SK-MEL-5 (cell line): ENCODE results near the gene ADD3. TPM values are rescaled to one million over a fixed set of nuclear protein-coding genes. Genes with fewer than 3 reads are reported as not detected.

Experiments used
- DNase-seq: peaks from one replicate; pipeline ENCODE4 v3.0.0-alpha.2; 2016; ENCODE audit warnings: low read depth, low spot score
- in situ Hi-C: cut with HindIII; loops from 2 replicates; pipeline ENCODE4 v1.10.0; 2016; ENCODE audit warnings: low sequenced_read_pairs, high pct_unique_total_duplicates, low pct_unique_long_range_greater_than_20kb
- total RNA-seq: library from RNA; depleted of rRNA; stranded (reverse); fragments of >200 nt; shearing (Covaris generic); gene quantifications from 2 replicates; pipeline ENCODE4 v1.2.3, GENCODE V29; 2014

Gene ADD3
- total RNA-seq, 1 experiment from 2014 or later: 131 TPM

GRCh38 chr10:110147961-110148360, 140.2 kb downstream of the ADD3 start:
- in situ Hi-C loops: no loop called here
- no peak for DNase-seq

DNA sequence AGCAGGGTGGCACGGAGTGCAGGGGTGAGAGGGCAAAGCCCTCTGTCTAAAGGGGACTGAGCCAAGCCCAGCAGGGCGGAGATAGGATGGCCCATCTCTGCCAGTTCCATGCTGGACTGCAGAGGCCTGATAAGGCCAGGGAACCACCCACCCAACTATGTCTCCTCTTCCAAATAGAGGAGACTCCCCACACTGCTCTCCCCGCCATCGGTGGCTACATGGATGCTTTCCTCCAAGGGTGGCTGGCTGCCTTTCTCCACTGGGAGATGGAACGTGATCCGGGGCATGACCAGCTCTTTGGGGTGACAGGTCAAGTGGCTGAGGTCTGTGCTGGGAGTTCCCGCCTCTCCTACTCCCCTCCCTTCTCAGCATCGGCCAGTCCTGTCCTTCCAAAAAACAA, 141.5 kb downstream of the ADD3 start:
- in situ Hi-C loops: no loop called here
- DNase-seq: no peak

DNA sequence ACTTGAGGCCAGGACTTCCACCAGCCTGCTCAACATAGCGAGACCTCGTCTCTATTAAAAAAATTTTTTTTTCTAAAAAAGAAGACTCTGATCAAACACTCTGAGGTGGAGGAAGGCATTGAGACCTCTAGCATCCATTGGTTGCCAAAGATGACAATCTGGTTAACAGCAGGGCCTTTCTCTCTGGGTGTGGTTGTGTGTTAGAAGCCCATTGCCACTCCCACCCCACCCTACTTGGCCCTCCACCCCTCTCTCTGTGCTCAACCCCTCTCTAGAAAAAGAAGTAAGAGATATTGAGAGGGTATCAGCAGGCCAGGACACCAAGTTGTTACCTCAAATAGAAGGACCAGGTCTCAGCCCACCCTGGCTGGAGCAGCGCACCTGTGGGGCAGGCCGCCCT, 142.3 kb downstream of the ADD3 start:
- in situ Hi-C loops: no loop called here
- DNase-seq: no peak

DNA sequence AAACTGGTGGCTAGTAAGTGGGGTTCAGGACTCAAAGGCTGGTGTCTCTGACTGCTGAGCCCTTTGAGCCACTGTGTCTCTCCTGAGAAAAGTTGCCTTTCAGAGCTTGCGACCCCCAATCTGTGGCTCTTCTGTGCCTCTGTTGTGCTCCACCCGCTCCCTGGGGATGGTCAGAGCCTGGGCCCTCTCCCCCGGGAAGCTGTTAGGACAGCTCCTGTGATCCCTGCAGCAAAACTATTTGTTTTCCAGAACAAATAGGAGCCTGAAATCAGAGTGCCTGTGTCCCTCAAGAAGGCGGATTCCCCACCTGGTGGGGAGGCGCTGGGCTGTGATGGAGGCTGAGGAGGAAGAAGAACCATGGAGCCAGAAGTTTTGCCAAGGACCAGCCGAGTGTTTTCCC, 143.2 kb downstream of the ADD3 start:
- in situ Hi-C loops: no loop called here

DNA sequence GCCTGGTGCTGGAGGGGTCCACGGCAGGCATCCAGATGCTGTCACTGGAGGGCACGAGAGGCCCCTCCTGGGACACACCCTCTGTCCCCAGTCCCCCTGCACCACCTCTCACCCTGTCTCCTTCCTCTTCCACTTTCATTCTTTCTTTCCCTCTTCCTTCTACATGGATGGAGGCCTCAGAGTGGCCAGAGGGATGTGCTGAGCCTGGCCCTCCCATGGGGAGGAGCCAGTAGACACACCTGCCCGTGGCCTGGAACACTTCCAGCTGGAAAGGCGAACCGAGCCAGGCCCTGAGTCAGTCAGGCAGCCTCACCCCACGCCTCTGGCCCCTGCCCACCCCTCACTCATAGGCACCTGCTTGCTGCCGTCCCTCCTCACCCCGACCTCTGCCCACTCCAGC, 143.7 kb downstream of the ADD3 start:
- no peak for DNase-seq
- in situ Hi-C loops: no loop called here

More for the DNA sequence above, 143.2 kb downstream of the ADD3 start:
- no peak for DNase-seq

GRCh38 chr10:110151971-110152370, 144.2 kb downstream of the ADD3 start:
- DNase-seq: no peak
- in situ Hi-C loops: no loop called here

- in situ Hi-C loops: no loop called here
- DNase-seq: no peak
Observed at GRCh38 chr10:110153396-110153795, 145.6 kb downstream of the ADD3 start.

DNA sequence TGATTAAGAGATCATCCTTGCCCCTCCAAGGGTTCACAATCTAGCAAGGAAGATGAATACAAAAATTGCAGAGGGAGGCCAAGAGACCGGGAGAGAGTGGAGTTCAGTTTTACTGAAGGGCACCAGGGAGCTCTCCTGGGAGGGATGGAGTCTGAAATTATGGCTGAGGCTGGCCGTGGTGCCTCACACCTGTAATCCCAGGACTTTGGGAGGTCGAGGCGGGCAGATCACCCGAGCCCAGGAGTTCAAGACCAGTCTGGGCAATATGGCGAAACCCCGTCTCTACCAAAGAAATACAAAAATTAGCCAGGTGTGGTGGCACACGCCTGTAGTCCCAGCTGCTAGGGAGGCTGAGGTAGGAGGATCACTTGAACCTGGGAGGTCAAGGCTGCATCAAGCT, 148.3 kb downstream of the ADD3 start:
- in situ Hi-C loops: no loop called here
- DNase-seq: no peak

- in situ Hi-C loops: no loop called here
- no peak for DNase-seq
Observed at GRCh38 chr10:110158051-110159005, 150.5 kb downstream of the ADD3 start.

GRCh38 chr10:110160081-110160480, 152.3 kb downstream of the ADD3 start:
- in situ Hi-C loops: no loop called here
- no peak for DNase-seq

GRCh38 chr10:110160522-110160921, 152.7 kb downstream of the ADD3 start:
- DNase-seq: no peak
- in situ Hi-C loops: no loop called here

GRCh38 chr10:110162741-110163145, 155.0 kb downstream of the ADD3 start:
- no peak for DNase-seq
- in situ Hi-C loops: no loop called here

- no peak for DNase-seq
- in situ Hi-C loops: no loop called here
Observed at GRCh38 chr10:110163192-110163773, 155.5 kb downstream of the ADD3 start.

DNA sequence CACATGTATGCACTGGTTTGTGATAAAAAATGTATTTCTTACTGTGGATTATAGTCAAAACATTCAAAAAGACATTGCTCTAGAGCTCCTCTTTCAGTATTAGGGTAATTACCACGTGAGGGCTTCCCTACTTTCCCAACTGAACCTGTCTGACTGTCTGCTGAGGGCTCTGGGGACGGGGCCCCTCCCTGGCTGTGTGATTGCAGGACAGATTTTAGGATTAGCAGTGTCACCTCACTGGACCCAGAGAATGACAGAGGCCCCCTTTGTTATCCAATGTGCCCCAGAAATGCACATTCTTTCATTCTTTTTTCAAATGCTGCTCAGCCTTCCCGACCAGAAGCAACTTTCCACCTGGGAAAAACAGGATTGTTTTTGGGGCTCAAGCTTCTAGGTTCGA, 156.1 kb downstream of the ADD3 start:
- in situ Hi-C loops: no loop called here
- no peak for DNase-seq

GRCh38 chr10:110165239-110165638, 157.5 kb downstream of the ADD3 start:
- in situ Hi-C loops: no loop called here
- DNase-seq: no peak

DNA sequence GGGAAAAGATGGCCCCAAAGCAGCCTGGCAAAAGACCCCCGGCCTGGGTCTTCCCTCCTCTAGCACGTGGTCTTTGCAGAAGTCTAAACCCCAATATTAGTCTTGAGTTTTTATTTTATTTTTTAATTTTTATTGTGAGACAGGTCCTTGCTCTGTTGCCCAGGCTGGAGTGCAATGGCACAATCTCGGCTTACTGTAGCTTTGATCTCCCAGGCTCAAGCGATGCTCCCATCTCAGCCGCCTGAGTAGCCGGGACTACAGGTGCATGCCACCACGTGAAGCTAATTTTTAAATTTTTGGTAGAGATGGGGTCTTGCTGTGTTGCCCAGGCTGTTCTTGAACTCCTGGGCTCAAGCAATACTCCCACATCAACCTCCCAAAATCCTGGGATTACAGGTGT, 159.4 kb downstream of the ADD3 start:
- in situ Hi-C loops: no loop called here
- DNase-seq: no peak

- DNase-seq: no peak
- in situ Hi-C loops: no loop called here
Observed at GRCh38 chr10:110168601-110169481, 161.1 kb downstream of the ADD3 start.

DNA sequence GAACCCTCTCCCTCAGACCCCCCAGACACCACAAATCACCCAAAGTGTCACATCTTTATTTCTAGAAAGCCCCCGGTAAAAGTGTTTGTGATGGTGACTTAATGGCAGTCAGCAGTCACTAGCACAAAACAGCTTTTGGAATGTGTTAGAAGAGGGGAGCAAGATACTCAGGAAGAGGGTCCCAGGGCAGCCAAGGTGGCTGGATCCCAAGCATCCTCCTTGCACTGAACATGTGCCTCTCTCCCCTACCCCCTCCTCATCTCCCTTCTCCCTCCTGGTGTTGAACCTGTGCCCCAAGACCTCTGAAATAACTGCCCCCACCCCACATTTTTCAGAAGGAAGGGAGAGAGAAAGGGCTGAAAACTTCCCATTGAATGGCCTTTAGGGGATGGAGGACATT, 161.8 kb downstream of the ADD3 start:
- DNase-seq: no peak
- in situ Hi-C loops: no loop called here
